Gastroesophageal sphincter (tissue), 3 donors: Measurements from ENCODE around the gene PLCH1.

ENCODE experiments used
- CTCF ChIP-seq, 4 experiments: fragments of 200-600 bp in 2 of 4; fragments of 450-650 bp in 2 of 4; sonication (generic) in 1 of 4; IDR thresholded peaks; one replicate each; pipeline ENCODE4 v1.5.1; 2017 to 2019; ENCODE audit warnings: antibody characterized with exemption in 4 of 4, mild to moderate bottlenecking in 2 of 4, moderate library complexity in 2 of 4
- POLR2A ChIP-seq, 2 donors: fragments of 450-650 bp; IDR thresholded peaks; one replicate each; pipeline ENCODE4 v1.6.1; 2017; ENCODE audit warnings: antibody characterized with exemption in 2 of 2, mild to moderate bottlenecking in 2 of 2, moderate library complexity in 1 of 2
- POLR2AphosphoS5 ChIP-seq: sonication (generic); formaldehyde crosslinking; IDR thresholded peaks from one replicate; pipeline ENCODE4 v1.6.1; 2017; ENCODE audit warnings: antibody characterized with exemption

GRCh38 chr3:155327871-155328270 is 417.0 kb downstream of the PLCH1 start:
- no peak for TF ChIP-seq POLR2A (IDR thresholded peaks at IDR 0.05)
- TF ChIP-seq CTCF (IDR thresholded peaks at IDR 0.05) = no peak
- no peak for TF ChIP-seq POLR2AphosphoS5
